Astrocyte of the cerebellum (primary cell): Measurements from ENCODE around the gene MEDAG.

Source experiments
- DNase-seq: peaks from one replicate; pipeline ENCODE4 v3.0.0-alpha.2; 2011; ENCODE audit warnings: low read depth
- H3K4me3 ChIP-seq: 2 replicates; pipeline ENCODE4 v1.5.1; 2011; ENCODE audit warnings: mild to moderate bottlenecking, low read depth, low read length, moderate library complexity
- CTCF ChIP-seq: IDR thresholded peaks from 2 replicates; pipeline ENCODE4 v1.5.1; 2012; ENCODE audit warnings: low read length, low read depth, moderate library complexity, mild to moderate bottlenecking; ENCODE audit errors: missing control alignments
- in situ Hi-C: cut with HindIII; loops from 2 replicates; pipeline ENCODE4 v1.10.0; 2017; ENCODE audit warnings: low sequenced_read_pairs

Gene MEDAG

GRCh38 chr13:30867089-30867669 lies 38.9 kb upstream of the MEDAG start:
- H3K4me3 ChIP-seq = no peak overlapping the region
- no peak for DNase-seq
- no peak for TF ChIP-seq CTCF
- in situ Hi-C loops = no loop called here

- H3K4me3 ChIP-seq = no peak overlapping the region
- no peak for TF ChIP-seq CTCF
- no peak for DNase-seq
- in situ Hi-C loops = no loop called here
Observed at GRCh38 chr13:30868799-30869470, 37.1 kb upstream of the MEDAG start.

GRCh38 chr13:30869491-30869890 lies 36.6 kb upstream of the MEDAG start:
- no peak for TF ChIP-seq CTCF
- in situ Hi-C loops = no loop called here
- DNase-seq = no peak
- H3K4me3 ChIP-seq = no peak overlapping the region

- peak; percentile 91 for DNase-seq
- TF ChIP-seq CTCF = no peak
- H3K4me3 ChIP-seq = no peak overlapping the region
- in situ Hi-C loops = no loop called here
Observed at GRCh38 chr13:30870049-30870884, 35.8 kb upstream of the MEDAG start.

GRCh38 chr13:30870916-30871587 lies 35.0 kb upstream of the MEDAG start:
- DNase-seq = no peak
- TF ChIP-seq CTCF = no peak
- in situ Hi-C loops = no loop called here
- no peak overlapping the region for H3K4me3 ChIP-seq

GRCh38 chr13:30871588-30872275 lies 34.3 kb upstream of the MEDAG start:
- no peak for TF ChIP-seq CTCF
- in situ Hi-C loops = no loop called here

More at GRCh38 chr13:30871588-30872275, 34.3 kb upstream of the MEDAG start:
- H3K4me3 ChIP-seq = no peak overlapping the region
- no peak for DNase-seq
